Sciatic nerve (tissue), 2 donors: ENCODE results near the gene PNPO. TPM values are rescaled to one million over a fixed set of nuclear protein-coding genes. Genes with fewer than 3 reads are reported as not detected.
A peak's percentile ranks its signal among the peaks of the same experiment; 100 is the strongest.

ENCODE experiments used
- ATAC-seq: fragments of 200-7000 bp; cut with Tn5 transposase; one replicate; pipeline ENCODE4 v1.9.1; 2020; ENCODE audit warnings: mild to moderate bottlenecking, moderate library complexity
- DNase-seq: peaks from one replicate; pipeline ENCODE4 v3.0.0-alpha.2; 2020; ENCODE audit warnings: low spot score
- intact Hi-C: fragments of 100-400 bp; cut with DNase I; formaldehyde crosslinking; loops from one replicate; pipeline ENCODE4 v1.14.2; 2022
- total RNA-seq: library from RNA; stranded (reverse); fragmentation: NEBNext Ultra II Directional; extraction: Animal tissue kit (Norgen Biotek cat#: 25700); gene quantifications from one replicate; pipeline ENCODE4 v1.2.1, GENCODE V29; 2021
- donor health status: DM: no; HTN: no; CAD: no.
- donor health status: DM: no; HTN: no; CAD: no.

Gene PNPO
- total RNA-seq, 1 donor from 2014 or later, result 20.0 TPM

DNA sequence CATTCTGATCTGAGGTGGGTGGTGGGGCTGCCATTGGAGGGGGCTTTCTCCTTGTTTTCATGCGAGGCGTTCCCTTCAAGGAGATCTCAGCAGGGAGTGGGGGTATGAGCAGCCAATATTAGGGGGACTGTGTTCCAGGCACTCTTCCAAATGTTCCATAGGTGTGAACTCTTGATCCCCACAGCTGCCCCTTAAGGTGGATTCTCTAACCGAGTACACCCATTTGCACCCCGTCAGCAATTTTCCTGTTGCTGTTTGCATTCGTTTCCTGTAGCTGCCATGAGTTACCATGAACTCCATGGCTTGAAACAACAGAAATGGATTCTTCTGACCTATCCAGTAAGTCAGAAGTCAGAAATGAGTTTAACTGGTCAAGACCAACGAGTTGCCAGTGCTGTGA lies 20.0 kb downstream of the PNPO start:
- intact Hi-C loops, result no loop called here
- ATAC-seq (no peak), DNase-seq (no peak)

DNA sequence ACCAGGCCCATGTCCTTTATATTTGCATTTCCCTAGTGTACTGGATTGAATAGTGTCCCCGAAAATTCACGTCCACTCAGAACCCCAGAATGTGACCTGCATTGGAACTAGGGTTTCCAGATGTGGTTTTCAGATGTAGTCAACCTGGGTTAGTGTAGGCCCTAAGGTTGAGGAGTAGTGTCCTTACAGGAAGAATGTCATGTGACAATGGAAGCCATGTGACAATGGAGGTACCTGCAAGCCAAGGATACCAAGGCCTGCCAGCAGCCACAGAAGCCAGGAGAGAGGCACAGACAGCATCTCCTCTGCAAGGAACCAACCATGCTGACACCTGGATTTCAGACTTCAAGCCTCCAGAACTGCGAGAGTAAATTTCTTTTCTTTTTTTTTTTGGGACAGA lies 21.5 kb downstream of the PNPO start:
- no peak for ATAC-seq
- no peak for DNase-seq
- intact Hi-C loops, result no loop called here

DNA sequence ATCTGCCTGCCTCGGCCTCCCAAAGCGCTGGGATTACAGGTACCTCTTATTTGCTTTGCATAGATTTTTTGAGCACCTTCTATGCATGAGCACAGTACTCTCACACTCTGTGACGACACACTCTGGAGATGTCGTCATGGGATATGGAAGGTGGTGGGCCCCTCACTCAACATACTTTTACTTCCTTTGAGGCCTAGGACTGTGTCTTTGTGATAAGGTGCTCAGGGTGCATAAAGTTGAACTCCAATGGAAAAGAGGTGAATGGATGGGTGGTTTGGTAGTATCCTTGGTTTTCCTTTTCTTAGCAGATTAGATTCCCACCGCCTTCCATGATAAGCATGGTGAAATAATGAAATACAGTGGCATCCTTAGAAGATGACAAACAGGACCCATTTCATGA lies 23.5 kb downstream of the PNPO start:
- no peak for ATAC-seq
- intact Hi-C loops, result no loop called here

DNA sequence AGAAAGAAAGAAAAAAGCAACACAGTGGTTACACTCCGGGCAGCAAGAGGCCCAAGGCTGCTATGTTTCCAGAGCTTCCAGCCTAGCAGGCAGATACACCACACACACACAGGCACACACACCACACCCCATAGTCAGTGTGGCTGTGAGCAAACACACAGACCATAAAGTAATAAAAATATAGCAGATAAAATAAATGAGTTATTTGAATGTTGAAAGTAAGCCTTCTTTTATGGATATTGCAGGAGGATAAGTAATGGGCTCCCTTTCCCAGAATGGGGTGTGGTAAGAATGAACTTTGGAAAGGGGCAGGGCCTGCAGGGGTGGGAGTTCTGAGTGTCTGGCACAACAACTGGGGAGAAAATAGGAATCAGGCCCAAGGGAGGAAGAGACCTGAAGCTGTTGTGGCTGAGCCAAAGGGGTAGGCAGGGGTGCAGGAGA lies 24.7 kb downstream of the PNPO start:
- DNase-seq, result no peak
- ATAC-seq, result no peak
- intact Hi-C loops, result no loop called here

More for the DNA sequence above, 23.5 kb downstream of the PNPO start:
- no peak for DNase-seq

DNA sequence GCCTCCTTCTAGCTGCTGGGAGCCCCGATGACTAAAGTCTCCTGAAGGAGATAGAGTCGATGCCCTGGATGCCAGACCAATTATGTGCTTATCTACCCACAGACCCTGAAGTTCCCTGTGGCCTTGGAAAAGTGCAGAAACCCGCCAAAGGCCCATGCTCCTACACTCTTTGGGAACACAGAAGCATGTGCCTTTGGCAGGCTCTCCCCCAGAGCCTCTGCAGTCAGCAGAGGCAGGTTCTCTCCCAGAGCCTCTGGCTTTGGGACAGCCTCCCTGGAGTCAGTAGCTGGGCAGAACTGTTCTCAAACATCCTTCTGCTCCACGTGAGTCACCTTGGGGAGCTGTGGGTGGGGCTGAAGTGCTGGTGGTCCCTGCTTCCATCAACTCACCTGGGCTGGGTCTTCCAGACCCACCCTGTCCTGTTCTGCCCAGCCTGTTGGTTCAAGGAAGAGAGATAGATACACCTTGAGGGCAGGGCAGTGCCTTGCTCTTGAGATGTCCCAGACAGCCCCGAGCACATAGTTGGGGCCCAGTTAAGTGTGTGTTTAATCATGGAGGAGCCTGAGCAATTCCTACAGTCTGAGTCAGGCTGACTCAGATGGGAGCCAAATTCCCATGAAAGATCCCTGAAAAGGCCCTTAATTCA lies 26.4 kb downstream of the PNPO start:
- no peak for DNase-seq
- intact Hi-C loops, result no loop called here
- no peak for ATAC-seq

DNA sequence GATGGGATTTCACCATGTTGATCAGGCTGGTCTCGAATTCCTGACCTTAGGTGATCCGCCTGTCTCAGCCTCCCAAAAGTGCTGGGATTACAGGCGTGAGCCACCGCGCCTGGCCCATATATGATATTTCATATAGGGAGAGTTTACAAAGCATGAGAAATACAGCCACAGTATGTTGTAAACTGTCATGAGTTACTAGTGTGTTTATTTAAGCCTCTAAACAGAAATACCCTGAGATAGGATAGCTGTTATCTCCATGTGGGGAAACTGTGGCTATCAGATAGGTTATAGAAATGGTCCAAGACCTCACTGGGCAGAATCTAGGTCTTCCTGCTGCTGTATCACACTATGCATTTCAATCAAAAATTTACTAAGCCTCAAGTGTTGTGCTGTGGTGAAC lies 27.5 kb downstream of the PNPO start:
- ATAC-seq (no peak), DNase-seq (no peak)
- intact Hi-C loops, result no loop called here

DNA sequence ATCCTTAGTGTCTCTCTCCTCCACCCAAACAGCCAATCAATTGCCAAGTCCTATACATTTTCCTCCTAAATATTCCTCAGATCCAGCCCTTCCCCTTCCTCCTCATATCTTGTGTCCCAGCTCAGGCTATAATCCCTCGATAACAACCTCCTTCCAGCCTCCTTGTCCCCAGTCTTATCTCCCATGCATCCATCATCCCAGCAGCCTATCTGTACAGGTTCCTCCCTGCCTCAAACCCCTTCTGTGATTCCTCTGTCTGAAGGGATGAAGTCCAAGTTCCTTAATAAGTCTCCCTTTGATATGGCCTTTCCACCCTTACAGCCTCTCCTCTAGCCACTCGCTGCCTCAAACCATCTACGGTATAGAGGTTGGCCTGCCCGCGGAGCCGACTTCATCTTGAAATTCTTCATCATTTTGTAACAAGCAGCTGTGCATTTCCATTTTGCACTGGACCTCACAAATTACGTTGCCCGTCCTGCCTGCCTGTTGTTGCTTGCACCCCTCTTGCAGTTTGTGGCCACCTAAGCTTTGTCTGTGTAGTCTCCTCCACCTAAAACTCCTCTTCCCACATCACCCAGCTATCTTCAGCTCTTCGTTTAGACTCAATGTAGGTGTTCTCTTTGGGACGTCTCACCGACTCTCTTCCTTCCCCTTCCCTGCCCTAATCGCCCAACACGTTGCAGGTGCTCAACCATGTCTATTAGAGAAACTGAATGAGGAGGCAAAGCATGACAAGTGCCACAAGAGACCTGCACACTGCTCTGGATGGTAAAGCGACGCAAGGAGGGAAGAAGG lies 28.8 kb downstream of the PNPO start:
- intact Hi-C loops, result no loop called here

DNA sequence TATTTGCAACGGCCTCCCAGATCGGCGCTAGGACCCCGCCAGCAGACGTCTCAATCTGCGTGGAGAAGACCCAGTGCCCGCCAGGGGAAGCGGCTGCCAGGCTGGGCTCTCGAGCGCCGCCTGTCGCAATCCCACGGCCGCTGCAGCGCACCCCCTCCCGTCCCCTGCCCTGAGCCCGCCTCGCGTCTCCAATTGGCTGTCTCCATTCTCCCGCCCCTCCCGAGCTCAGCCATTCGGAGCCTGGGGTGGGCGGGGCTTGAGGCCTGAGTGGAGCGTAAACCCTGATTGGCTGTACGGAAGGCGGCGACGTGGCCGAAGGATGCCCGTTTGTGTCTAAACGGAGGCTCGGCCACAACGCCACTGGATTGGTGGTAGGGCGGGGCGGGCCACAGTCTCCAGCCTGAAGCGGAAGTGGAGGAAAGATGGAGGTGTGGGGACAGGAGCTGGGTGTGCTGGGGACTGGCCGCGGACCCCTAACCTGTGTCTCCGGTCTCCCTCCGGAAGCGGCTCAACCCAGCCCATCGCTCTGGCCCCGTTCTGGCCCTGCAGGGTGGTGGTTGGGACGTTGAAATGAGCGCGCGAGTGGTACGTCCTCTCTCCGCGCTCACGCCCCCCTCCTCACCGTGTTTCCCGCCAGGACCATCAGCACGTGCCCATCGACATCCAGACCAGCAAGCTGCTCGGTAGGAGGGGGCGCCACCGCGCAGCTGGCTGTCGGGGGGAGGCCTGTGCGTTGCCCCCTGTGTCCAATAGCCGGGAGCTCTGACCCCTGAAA lies 29.5 kb downstream of the PNPO start, which contains the start of gene CDK5RAP3:
Gene CDK5RAP3 (plus strand): TSS at position 389 of the 775 bp plus-strand sequence. CDS start 34 bp downstream, at position 423.
- peak; percentile 100 for DNase-seq
- ATAC-seq, result peak; percentile 100
- intact Hi-C loops, result no loop called here

More for the DNA sequence above, 28.8 kb downstream of the PNPO start:
- DNase-seq (no peak), ATAC-seq (no peak)

DNA sequence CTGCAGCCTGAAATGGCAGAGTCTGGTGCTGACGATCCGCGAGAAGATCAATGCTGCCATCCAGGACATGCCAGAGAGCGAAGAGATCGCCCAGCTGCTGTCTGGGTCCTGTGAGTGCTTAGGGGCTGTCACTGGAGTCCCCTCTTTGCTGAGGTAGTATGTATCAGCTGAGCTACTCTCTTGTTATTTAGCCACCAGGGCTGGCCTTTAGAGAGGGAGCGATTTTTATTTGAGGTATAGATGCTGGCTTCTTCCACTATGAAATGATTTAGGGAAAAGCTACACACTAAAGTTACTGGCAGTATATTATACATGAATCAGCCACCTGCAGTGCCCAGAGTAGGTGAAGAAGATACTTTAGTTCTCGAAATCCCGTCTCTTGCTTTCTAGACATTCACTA lies 32.2 kb downstream of the PNPO start:
- DNase-seq (no peak), ATAC-seq (no peak)
- intact Hi-C loops, result no loop called here

DNA sequence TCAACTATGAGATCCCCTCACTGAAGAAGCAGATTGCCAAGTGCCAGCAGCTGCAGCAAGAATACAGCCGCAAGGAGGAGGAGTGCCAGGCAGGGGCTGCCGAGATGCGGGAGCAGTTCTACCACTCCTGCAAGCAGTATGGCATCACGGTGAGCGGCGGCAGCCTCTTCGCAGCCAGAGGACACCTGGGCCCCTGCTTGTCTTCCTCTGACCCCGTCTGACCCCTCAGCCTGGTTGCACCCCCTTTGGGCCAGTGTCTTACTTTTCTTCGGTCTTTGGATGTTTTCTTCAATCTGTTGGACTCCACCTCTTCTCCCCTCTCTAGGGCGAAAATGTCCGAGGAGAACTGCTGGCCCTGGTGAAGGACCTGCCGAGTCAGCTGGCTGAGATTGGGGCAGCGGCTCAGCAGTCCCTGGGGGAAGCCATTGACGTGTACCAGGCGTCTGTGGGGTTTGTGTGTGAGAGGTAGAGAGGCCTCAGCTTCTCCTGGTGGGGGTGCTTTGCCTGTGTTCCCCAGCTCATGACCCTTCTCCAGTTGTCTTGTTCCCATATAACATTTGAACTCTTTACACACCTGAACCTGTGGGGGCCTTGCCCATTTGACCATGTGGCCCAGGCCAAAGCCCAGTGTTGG lies 33.9 kb downstream of the PNPO start:
- no peak for ATAC-seq
- intact Hi-C loops, result no loop called here
- DNase-seq, result no peak

DNA sequence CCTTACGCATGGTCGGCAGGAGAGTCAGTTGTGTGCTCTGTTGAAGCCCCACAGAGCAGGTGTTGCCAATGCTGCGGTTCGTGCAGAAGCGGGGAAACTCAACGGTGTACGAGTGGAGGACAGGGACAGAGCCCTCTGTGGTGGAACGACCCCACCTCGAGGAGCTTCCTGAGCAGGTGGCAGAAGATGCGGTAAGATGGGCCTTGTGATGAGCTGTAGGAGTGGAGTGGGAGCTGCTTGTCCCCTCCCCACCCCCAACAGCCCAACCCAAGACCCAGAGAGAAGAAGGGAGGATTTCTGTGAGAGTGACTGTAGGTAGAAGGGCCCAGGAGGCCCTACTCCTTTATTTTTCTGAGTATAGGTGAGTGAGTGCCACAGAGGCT lies 34.4 kb downstream of the PNPO start:
- intact Hi-C loops, result no loop called here
- ATAC-seq, result no peak
- DNase-seq, result no peak

DNA sequence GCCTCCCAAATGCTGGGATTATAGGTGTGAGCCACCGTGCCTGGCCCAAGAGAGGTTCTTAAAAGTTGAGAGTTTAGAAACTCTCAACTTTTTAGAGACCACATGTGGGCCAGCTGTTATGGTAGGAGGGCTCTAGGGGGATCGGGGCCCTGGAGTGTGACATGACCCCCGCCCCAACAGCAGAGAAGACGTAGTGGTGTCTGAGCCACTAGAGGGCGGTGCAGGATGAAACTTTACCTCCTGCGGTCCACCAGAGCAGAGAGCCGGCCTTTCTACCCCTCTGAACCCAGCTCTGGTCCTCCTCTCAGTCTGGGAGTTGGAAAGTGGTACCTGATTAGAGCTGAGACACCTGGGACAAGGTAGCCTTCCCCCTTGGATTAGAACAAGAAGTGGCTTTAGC lies 37.0 kb downstream of the PNPO start:
- ATAC-seq (peak; percentile 70), DNase-seq (peak; percentile 76)
- intact Hi-C loops, result no loop called here

DNA sequence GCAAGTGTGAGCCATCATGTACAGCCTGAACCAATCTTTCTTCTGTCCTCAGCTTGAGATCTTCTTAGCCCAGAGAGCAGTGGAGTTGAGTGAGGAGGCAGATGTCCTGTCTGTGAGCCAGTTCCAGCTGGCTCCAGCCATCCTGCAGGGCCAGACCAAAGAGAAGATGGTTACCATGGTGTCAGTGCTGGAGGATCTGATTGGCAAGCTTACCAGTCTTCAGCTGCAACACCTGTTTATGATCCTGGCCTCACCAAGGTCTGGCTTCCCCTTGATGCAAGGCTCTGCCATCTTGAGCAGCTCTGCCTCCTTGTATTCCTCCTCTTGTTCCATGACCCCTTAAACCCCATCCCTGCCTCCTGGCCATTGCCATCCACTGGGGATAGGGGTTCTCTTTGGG lies 39.2 kb downstream of the PNPO start:
- DNase-seq, result no peak
- intact Hi-C loops, result loop anchor here (5.0 kb wide), 1 partner anchor 37 kb away; no protein-coding TSS in a partner anchor
- no peak for ATAC-seq

DNA sequence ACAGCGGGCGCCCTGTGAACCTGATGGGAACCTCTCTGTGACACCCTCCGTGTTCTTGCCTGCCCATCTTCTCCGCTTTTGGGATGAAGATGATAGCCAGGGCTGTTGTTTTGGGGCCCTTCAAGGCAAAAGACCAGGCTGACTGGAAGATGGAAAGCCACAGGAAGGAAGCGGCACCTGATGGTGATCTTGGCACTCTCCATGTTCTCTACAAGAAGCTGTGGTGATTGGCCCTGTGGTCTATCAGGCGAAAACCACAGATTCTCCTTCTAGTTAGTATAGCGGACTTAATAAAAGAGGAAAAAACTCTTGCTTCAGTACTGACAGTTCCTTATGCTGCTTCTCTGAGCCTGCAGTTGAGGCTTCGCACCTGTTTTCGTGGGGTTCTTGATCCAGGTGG lies 40.1 kb downstream of the PNPO start:
- intact Hi-C loops, result loop anchor here (5.0 kb wide), 1 partner anchor 36 kb away; no protein-coding TSS in a partner anchor
- DNase-seq (no peak), ATAC-seq (no peak)

DNA sequence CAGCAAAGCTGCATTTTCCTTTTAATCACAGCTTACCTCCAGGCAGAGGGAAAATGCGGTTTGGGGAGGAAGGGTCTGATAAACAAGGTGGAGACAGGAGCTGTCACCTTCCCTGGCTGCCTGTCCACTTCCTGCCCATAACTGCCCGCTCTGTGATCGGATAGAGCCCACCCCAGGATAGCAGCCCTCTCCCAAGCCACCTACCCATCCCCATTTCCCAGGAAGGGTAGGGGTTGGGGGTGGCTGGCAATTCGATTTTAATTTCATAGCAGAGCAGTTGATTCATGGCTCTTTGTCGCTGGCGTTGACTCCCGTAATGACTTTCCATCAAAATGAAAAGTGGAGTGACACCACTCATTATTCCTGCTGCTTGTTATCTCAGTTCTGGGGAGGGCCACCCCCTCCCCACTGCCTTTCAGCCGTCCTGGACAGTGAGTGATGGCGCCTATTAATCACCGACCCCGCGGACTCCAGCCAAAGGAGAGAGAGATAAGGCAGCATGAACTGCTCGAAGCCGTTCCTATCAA lies 40.8 kb downstream of the PNPO start:
- DNase-seq (no peak), ATAC-seq (no peak)
- intact Hi-C loops, result loop anchor here (5.0 kb wide), 1 partner anchor 35 kb away; no protein-coding TSS in a partner anchor

DNA sequence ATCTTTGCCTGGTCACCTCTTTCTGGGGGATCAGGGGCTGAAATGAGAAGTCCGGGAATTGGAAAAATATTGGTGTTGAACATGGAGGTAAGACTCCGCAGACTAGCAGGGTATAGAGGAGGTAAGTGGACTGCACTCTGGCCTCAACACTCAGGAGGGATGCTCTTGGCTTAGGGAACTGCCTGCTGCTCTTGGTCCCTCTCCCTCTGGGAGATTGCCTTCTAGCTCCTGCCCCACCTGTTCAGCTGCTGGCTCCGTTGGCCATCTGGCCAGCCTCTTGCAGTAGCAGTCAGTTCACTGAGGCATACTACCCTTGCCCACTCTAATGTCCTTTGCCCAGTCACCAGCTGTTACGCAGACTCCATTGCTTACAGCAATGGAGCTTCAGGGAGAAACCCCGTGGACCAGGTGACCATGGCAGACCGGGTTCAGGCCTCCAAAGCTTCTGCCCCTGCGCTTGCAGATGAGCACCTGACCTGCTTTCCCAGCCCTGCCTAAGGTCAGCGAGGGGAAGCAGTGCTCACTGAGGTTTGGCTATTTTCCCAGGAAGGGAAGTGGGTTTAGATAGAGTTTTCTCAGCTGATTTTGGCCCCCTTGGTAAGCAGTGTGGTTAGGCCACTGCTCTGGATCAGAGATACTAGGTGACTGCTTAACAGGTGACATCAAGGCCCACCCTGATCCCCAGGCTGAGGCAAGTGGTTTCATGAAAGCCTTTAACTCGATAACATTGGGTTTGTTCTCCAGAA lies 41.4 kb downstream of the PNPO start:
- ATAC-seq (no peak), DNase-seq (no peak)
- intact Hi-C loops, result loop anchor here (5.0 kb wide), 1 partner anchor 34 kb away; no protein-coding TSS in a partner anchor

DNA sequence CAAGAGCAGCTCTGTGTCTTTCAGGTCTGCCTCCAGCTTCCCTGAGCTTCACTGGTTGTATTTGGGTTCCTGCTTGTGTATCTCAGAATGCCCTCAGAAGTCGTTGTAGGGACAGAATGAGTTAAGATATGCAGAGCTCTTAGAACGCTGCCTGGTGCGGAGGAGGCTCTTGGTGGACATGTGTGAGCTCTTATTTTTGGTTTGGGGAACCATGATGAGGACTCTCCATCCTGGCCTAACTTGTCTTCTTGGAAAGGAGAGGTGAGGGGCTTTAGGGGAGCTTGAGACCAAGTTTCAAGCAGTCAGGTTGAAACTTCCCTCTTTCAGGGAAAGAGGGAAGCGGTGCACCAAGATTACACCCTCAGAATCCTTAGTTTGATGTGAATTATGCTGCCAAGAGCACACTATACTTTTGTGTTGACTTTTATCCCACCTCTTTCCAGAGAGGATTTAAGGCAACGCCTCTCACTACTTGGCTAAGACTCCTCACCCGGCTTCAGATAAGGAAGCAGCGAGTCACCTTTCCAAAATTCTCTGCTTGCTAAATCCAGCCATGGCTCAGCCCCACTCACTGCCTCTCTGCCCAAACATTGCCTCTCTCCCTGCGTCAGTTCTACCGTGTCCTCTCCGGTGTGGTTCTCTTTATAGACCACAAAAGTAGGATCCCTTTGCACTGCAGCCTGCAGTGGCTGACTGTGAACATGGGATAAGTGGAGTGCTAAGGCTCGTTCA lies 42.3 kb downstream of the PNPO start:
- no peak for ATAC-seq
- intact Hi-C loops, result loop anchor here (5.0 kb wide), 1 partner anchor 34 kb away; no protein-coding TSS in a partner anchor
- DNase-seq, result no peak
